IMR-90 (cell line): ENCODE measurements around the gene MACF1. TPM values are rescaled to one million over a fixed set of nuclear protein-coding genes. Genes with fewer than 3 reads are reported as not detected.

Experiments
- polyA plus RNA-seq, 3 experiments: library from polyadenylated mRNA; depleted of rRNA; stranded (reverse); fragments of >200 nt; gene quantifications; 2 replicates each; pipeline ENCODE4 v1.2.3, GENCODE V29; 2012; ENCODE audit warnings: low replicate concordance in 1 of 3
- total RNA-seq: library from RNA; depleted of rRNA; stranded (reverse); fragments of >200 nt; gene quantifications from 2 replicates; pipeline ENCODE4 v1.2.3, GENCODE V29; 2012
- TF ChIP-seq, protein P1 (sequence below): conservative IDR thresholded peaks from 2 replicates; pipeline ENCODE4 v1.5.1; 2012; ENCODE audit warnings: mild to moderate bottlenecking, low read depth, low read length, improper control_type of control experiment

The MACF1 gene
- total and polyA plus RNA-seq, 2 of the 4 experiments (the other 2 are of a cell fraction) = 67.6 to 369 TPM

DNA sequence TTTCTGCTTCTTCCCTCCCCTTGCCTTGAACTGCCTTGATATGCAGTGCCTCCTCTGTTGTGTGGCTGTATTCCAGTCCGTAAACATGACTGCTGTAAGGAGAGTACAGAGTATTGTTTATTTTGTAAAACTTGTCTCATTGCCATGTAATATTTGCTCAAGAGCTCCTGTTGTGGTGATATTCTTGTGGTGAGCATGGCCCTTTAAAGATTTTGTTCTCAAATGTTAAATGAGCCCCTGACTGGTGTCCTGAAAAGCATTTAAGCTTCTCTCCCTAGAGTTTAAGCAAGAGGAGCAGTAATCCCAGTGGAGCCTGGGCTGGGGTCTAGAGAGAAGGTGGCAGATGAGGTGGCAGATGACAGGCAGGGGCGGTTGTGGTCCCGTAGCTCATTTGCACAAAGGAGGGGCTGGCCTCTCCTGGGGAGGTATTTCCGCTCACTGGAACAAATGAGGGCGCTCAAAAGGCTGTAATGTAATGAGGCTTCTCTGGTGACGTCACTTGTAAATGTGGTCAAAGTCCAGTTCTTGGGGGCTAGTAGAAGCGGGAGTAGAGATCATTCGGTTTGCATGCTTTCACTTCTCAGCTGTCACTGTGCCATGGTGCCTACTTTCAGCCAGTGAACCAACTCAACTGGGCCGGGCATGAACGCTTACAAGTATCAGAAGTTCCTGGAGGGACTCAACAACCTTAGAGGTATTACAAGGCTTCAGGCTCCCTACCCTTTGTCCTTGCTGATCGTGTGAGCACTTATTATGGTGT, 46.0 kb upstream of the MACF1 start (continued):
- TF ChIP-seq, protein P1, sequence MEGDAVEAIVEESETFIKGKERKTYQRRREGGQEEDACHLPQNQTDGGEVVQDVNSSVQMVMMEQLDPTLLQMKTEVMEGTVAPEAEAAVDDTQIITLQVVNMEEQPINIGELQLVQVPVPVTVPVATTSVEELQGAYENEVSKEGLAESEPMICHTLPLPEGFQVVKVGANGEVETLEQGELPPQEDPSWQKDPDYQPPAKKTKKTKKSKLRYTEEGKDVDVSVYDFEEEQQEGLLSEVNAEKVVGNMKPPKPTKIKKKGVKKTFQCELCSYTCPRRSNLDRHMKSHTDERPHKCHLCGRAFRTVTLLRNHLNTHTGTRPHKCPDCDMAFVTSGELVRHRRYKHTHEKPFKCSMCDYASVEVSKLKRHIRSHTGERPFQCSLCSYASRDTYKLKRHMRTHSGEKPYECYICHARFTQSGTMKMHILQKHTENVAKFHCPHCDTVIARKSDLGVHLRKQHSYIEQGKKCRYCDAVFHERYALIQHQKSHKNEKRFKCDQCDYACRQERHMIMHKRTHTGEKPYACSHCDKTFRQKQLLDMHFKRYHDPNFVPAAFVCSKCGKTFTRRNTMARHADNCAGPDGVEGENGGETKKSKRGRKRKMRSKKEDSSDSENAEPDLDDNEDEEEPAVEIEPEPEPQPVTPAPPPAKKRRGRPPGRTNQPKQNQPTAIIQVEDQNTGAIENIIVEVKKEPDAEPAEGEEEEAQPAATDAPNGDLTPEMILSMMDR = no peak; the same call in 1 of the 2 replicates
